H9 (cell line): ENCODE results near the gene DPP6. TPM values are rescaled to one million over a fixed set of nuclear protein-coding genes. Genes with fewer than 3 reads are reported as not detected.

Source experiments
- DNase-seq: peaks from one replicate; pipeline ENCODE4 v3.0.0-alpha.2; 2017
- H2AFZ ChIP-seq: one replicate; pipeline ENCODE4 v1.6.1; 2013; ENCODE audit warnings: mild to moderate bottlenecking, low read length, control low read depth, moderate library complexity
- H2AK5ac ChIP-seq: 2 replicates; pipeline ENCODE4 v1.6.1; 2013; ENCODE audit warnings: low read length, control low read depth, mixed read lengths; ENCODE audit not compliant: insufficient read length
- H2BK120ac ChIP-seq: one replicate; pipeline ENCODE4 v1.6.1; 2013; ENCODE audit warnings: low read depth, mild to moderate bottlenecking, low read length, control low read depth, inconsistent platforms; ENCODE audit not compliant: poor library complexity, severe bottlenecking
- H2BK12ac ChIP-seq: 2 replicates; pipeline ENCODE4 v1.6.1; 2013; ENCODE audit warnings: low read length, control low read depth, mixed read lengths, low read depth; ENCODE audit not compliant: insufficient read length
- H2BK15ac ChIP-seq: 2 replicates; pipeline ENCODE4 v1.6.1; 2013; ENCODE audit warnings: low read depth, low read length, control low read depth
- H2BK20ac ChIP-seq: one replicate; pipeline ENCODE4 v1.6.1; 2013; ENCODE audit warnings: low read depth, mild to moderate bottlenecking, low read length, control low read depth, inconsistent platforms; ENCODE audit not compliant: poor library complexity, severe bottlenecking
- H2BK5ac ChIP-seq: 2 replicates; pipeline ENCODE4 v1.6.1; 2013; ENCODE audit warnings: low read length, control low read depth, mixed read lengths; ENCODE audit not compliant: insufficient read length
- H3K14ac ChIP-seq: 2 replicates; pipeline ENCODE4 v1.6.1; 2013; ENCODE audit warnings: low read length, control low read depth; ENCODE audit not compliant: insufficient read depth
- H3K18ac ChIP-seq: 2 replicates; pipeline ENCODE4 v1.6.1; 2013; ENCODE audit warnings: low read depth, mild to moderate bottlenecking, mixed read lengths, low read length, control low read depth; ENCODE audit not compliant: insufficient read length
- H3K23ac ChIP-seq: 2 replicates; pipeline ENCODE4 v1.6.1; 2013; ENCODE audit warnings: low read length, control low read depth, mixed read lengths, low read depth; ENCODE audit not compliant: insufficient read length
- H3K23me2 ChIP-seq: 2 replicates; pipeline ENCODE4 v1.6.1; 2013; ENCODE audit warnings: low read depth, mild to moderate bottlenecking, mixed read lengths, low read length, control low read depth; ENCODE audit not compliant: insufficient read length, poor library complexity, severe bottlenecking
- H3K27ac ChIP-seq: 2 replicates; pipeline ENCODE4 v1.5.1; 2013; ENCODE audit warnings: low read length, control low read depth, mixed read lengths, low read depth; ENCODE audit not compliant: insufficient read length
- H3K27me3 ChIP-seq: 2 replicates; pipeline ENCODE4 v1.6.1; 2013; ENCODE audit warnings: low read length, control low read depth, inconsistent platforms; ENCODE audit not compliant: insufficient read depth
- H3K4ac ChIP-seq: 2 replicates; pipeline ENCODE4 v1.6.1; 2013; ENCODE audit warnings: low read depth, mild to moderate bottlenecking, control low read depth, inconsistent platforms, low read length, moderate library complexity
- H3K4me1 ChIP-seq: 2 replicates; pipeline ENCODE4 v1.6.1; 2013; ENCODE audit warnings: low read length, control low read depth, inconsistent platforms; ENCODE audit not compliant: insufficient read depth
- H3K4me2 ChIP-seq: 2 replicates; pipeline ENCODE4 v1.6.1; 2013; ENCODE audit warnings: low read length, control low read depth, mixed read lengths; ENCODE audit not compliant: insufficient read length, insufficient read depth
- H3K56ac ChIP-seq: 2 replicates; pipeline ENCODE4 v1.6.1; 2013; ENCODE audit warnings: low read depth, mild to moderate bottlenecking, mixed read lengths, low read length, control low read depth; ENCODE audit not compliant: insufficient read length
- H3K79me1 ChIP-seq: 2 replicates; pipeline ENCODE4 v1.6.1; 2013; ENCODE audit warnings: low read depth, mild to moderate bottlenecking, moderate library complexity, low read length, control low read depth, inconsistent platforms; ENCODE audit not compliant: insufficient read depth, poor library complexity, severe bottlenecking
- H3K79me2 ChIP-seq: 2 replicates; pipeline ENCODE4 v1.6.1; 2013; ENCODE audit warnings: low read length, control low read depth, inconsistent platforms; ENCODE audit not compliant: insufficient read depth
- H3K9ac ChIP-seq: 2 replicates; pipeline ENCODE4 v1.6.1; 2013; ENCODE audit warnings: low read length, control low read depth, mixed read lengths; ENCODE audit not compliant: insufficient read length; ENCODE audit errors: extremely low read depth
- H3K9me3 ChIP-seq: one replicate; pipeline ENCODE4 v1.6.1; 2013; ENCODE audit warnings: low read depth, low read length, inconsistent platforms; ENCODE audit not compliant: control insufficient read depth
- H3T11ph ChIP-seq: one replicate; pipeline ENCODE4 v1.6.1; 2013; ENCODE audit warnings: mild to moderate bottlenecking, low read length, control low read depth, inconsistent platforms
- H4K20me1 ChIP-seq: one replicate; pipeline ENCODE4 v1.6.1; 2013; ENCODE audit not compliant: control insufficient read depth, insufficient read length, insufficient read depth
- H4K5ac ChIP-seq: 2 replicates; pipeline ENCODE4 v1.6.1; 2013; ENCODE audit warnings: low read depth, mild to moderate bottlenecking, mixed read lengths, low read length, control low read depth; ENCODE audit not compliant: insufficient read length
- H4K8ac ChIP-seq: replicated peaks from 2 replicates; pipeline ENCODE4 v1.6.1; 2013; ENCODE audit warnings: low read length, control low read depth, mixed read lengths, low read depth; ENCODE audit not compliant: insufficient read length
- H4K91ac ChIP-seq: 2 replicates; pipeline ENCODE4 v1.6.1; 2013; ENCODE audit warnings: low read depth, mild to moderate bottlenecking, moderate library complexity, mixed read lengths, low read length, control low read depth; ENCODE audit not compliant: insufficient read length
- H3K27ac Mint-ChIP-seq, 3 experiments: 2 replicates in 2 of 3; 3 replicates in 1 of 3; pipeline ENCODE4 v1.8.0; 2020 to 2021; ENCODE audit warnings: mixed read lengths in 3 of 3, mild to moderate bottlenecking in 1 of 3, moderate library complexity in 1 of 3
- H3K27me3 Mint-ChIP-seq: 2 replicates; pipeline ENCODE4 v1.8.0; 2021; ENCODE audit warnings: low read depth, mild to moderate bottlenecking, moderate library complexity, mixed read lengths
- H3K36me3 Mint-ChIP-seq, 3 experiments: 2 replicates in 2 of 3; 3 replicates in 1 of 3; pipeline ENCODE4 v1.8.0; 2020 to 2021; ENCODE audit warnings: low read depth in 3 of 3, mixed read lengths in 3 of 3; ENCODE audit not compliant: insufficient read depth in 1 of 3
- H3K4me1 Mint-ChIP-seq, 2 experiments: 2 replicates each; pipeline ENCODE4 v1.8.0; 2020; ENCODE audit warnings: mixed read lengths in 2 of 2
- H3K4me3 Mint-ChIP-seq, 2 experiments: 2 replicates in 1 of 2; 3 replicates in 1 of 2; pipeline ENCODE4 v1.8.0; 2020 to 2021; ENCODE audit warnings: mild to moderate bottlenecking in 2 of 2, mixed read lengths in 2 of 2, moderate library complexity in 1 of 2
- H3K9me3 Mint-ChIP-seq, 2 experiments: 2 replicates in 1 of 2; 3 replicates in 1 of 2; pipeline ENCODE4 v1.8.0; 2020; ENCODE audit warnings: mild to moderate bottlenecking in 2 of 2, mixed read lengths in 2 of 2, moderate library complexity in 1 of 2
- WGBS: extraction: QIAGEN DNeasy Blood & Tissue Kit; methylation state at CpG from one replicate; pipeline ENCODE4 v1.1.7; 2013; ENCODE audit warnings: missing lambda C conversion rate, low lambda C conversion rate, mixed read lengths; ENCODE audit not compliant: insufficient read length; ENCODE audit errors: extremely low coverage; 5-methylcytosine and 5-hydroxymethylcytosine counted together
- total RNA-seq: library from RNA; stranded (reverse); gene quantifications from 2 replicates; pipeline ENCODE4 v1.2.1, GENCODE V29; 2021
- TF ChIP-seq, protein P1 (sequence below): fragments of 200-600 bp; sonication (generic); conservative IDR thresholded peaks from 3 replicates; pipeline ENCODE4 v1.8.0; 2021; ENCODE audit warnings: antibody characterized with exemption, mild to moderate bottlenecking

Gene DPP6
- total RNA-seq, 1 experiment from 2014 or later = 4.5 TPM

DNA sequence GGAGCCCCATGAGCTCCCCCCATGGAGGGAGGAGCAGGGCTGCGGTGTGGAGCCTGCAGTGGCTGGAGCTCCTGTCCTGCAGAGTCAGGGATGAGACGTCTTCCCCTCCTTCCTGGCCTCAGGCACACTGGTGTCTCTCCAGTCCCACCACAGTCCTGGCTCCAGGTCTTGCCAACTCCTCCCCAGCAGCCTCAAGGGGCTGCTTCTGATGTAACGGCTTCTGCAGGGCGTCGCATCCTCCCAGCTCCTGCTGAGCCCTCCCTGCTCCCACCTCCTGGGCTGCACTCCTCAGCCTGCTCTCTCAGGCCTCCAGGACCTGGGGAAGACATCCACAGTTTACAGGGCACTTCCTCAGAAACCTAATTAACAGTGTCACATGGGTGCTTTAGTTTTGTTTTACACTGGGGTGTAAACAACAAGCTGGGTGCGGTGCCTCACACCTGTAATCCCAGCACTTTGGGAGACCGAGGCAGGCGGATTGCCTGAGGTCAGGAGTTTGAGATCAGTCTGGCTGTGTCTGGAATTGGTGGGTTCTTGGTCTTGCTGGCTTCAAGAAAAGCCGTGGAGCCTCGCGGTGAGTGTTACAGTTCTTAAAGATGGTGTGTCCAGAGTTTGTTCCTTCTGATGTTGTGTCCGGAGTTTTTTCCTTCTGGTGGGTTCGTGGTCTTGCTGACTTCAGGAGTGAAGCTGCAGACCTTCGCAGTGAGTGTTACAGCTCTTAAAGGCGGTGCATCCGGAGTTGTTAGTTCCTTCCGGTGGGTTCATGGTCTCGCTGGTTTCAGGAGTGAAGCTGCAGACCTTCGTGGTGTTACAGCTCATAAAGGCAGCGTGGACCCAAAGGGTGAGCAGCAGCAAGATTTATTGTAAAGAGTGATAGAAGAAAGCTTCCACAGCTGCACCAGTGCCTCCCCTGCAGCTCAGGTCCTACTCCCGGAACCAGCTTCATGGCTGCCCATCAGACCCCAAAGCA, 855.7 kb downstream of the DPP6 start:
- Histone ChIP-seq H3K27ac (no peak overlapping the region), H2BK5ac (no peak overlapping the region), H3K23me2 (no peaks in the 10 kb centered on the region), H2BK15ac (no peak overlapping the region), H3K18ac (no peak overlapping the region), H2BK20ac (no peak overlapping the region), H3K9me3 (no peaks in the 10 kb centered on the region), H3K4ac (no peak overlapping the region), H4K8ac (no peak overlapping the region), H2BK12ac (no peak overlapping the region), H3K79me1 (no peaks in the 10 kb centered on the region), H4K20me1 (no peaks in the 10 kb centered on the region), H4K5ac (no peak overlapping the region), H3K4me1 (no peaks in the 10 kb centered on the region), H3K23ac (no peak overlapping the region), H3K9ac (no peak overlapping the region), H3K27me3 (no peaks in the 10 kb centered on the region), H2AFZ (no peak overlapping the region), H3K79me2 (no peaks in the 10 kb centered on the region), H2BK120ac (no peak overlapping the region), H3K14ac (no peak overlapping the region), H3T11ph (no peak overlapping the region), H4K91ac (no peak overlapping the region), H3K56ac (no peak overlapping the region), H3K4me2 (no peak overlapping the region), H2AK5ac (no peak overlapping the region)
- Mint-ChIP-seq H3K4me1 (peaks cover 3% of the 10 kb centered on the region in 2 experiments; a peak in 3 of 4 replicates), H3K36me3 (peaks cover 0 to 18% (median 8%) of the 10 kb centered on the region in 3 experiments; a peak in 6 of 7 replicates), H3K27ac (no peak overlapping the region; a peak in 1 of 7 replicates), H3K9me3 (peaks cover 31 to 38% of the 10 kb centered on the region in 2 experiments), H3K4me3 (no peak overlapping the region), H3K27me3 (peaks cover 16% of the 10 kb centered on the region)
- DNase-seq = no peak
- WGBS = no CpG with 5 or more reads among the region's 21 CpGs
- TF ChIP-seq, protein P1, sequence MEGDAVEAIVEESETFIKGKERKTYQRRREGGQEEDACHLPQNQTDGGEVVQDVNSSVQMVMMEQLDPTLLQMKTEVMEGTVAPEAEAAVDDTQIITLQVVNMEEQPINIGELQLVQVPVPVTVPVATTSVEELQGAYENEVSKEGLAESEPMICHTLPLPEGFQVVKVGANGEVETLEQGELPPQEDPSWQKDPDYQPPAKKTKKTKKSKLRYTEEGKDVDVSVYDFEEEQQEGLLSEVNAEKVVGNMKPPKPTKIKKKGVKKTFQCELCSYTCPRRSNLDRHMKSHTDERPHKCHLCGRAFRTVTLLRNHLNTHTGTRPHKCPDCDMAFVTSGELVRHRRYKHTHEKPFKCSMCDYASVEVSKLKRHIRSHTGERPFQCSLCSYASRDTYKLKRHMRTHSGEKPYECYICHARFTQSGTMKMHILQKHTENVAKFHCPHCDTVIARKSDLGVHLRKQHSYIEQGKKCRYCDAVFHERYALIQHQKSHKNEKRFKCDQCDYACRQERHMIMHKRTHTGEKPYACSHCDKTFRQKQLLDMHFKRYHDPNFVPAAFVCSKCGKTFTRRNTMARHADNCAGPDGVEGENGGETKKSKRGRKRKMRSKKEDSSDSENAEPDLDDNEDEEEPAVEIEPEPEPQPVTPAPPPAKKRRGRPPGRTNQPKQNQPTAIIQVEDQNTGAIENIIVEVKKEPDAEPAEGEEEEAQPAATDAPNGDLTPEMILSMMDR = no peak
